Fibroblast of skin of left quadriceps (primary cell): ENCODE results near the gene TMSB4X.
"Not testable (repeated sequence)": the region's sequence is repeated elsewhere in the genome, so short reads cannot be mapped to it uniquely, and the experiment has no call there.

Experiments
- DNase-seq, 2 experiments: peaks; one replicate each; pipeline ENCODE4 v3.0.0-alpha.2; 2013; ENCODE audit warnings: low read depth in 2 of 2

Gene TMSB4X

GRCh38 chrX:12974796-12975669, at the start of gene TMSB4X:
Gene TMSB4X, plus strand, starts transcription at chrX:12975110.
- peak in 1 of 2 experiments; percentile 61 for DNase-seq

DNA sequence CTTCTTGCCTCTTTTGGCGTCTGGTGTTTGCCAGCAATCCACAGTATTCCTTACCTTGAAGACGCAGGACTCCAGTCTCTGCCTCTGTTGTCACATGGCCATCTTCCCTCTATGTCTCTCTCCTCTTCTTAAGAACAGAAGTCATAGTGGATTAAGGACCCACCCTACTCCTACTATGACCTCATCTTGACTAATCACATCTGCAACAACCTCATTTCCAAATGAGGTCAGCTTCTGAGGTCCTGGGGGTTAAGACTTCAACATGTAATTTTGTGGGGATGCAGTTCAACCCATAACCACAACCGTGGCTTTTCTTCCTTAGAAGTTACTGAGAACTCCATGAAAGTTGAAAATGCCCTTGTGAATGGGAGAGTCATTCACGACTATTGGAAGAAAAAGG, 45.2 kb upstream of the TMSB4X start:
- no peak for DNase-seq

DNA sequence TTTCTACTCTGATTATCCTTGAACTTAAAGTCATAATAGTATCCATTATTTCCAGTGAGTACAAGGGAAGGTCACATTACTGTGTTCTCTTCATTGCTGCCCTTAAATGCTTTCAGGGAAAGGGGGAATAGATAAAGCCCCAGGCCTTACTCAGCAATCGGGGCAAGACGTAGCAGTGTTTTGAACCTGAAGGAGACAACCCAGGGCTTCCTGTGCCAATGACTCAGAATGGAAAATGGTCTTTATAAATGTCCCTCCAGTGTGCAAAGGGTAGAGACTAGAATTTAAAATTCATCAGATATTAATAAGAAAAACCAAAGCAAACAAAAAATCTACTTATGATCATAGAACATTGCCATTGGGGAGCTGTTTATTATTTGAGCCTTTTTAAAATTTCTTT, 44.8 kb upstream of the TMSB4X start:
- no peak for DNase-seq

DNA sequence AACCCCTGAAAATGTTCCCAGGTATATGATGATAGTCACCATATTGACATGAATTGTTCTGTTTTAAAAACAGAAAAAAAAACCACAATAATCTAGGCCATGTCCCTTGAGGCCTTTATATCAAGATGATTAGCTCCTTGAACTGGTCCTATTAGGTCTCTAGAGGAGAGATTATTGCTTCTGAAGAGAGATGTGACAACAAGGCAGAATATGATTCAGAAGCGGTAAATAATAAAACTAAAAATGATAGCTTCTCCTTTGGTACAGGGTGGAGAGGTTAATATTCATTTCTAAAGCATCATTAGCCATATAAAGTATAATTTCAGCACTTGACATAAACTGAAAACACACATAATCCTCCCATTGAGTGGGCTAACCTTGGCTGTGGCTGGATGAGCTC, 42.7 kb upstream of the TMSB4X start:
- no peak for DNase-seq

DNA sequence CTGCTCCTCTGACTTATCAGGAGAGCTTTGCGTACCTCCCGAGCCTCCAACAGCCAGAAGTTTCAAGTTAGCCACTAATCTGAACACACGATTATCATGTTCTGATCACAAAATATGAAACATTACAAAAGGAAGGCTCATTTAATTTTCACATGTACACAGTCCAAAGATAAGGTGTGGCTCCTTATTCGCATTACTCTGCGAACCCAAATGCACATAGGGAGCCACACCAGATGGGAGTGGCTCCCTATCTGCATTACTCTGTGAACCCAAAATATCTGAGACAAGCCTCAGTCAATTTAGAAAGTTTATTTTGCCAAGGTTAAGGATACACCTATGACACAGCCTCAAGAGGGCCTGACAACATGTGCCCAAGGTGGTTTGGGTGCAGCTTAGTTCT, 40.1 kb upstream of the TMSB4X start:
- no peak for DNase-seq

- DNase-seq, result no peak
Measured at GRCh38 chrX:12936947-12937346, 38.0 kb upstream of the TMSB4X start.

DNA sequence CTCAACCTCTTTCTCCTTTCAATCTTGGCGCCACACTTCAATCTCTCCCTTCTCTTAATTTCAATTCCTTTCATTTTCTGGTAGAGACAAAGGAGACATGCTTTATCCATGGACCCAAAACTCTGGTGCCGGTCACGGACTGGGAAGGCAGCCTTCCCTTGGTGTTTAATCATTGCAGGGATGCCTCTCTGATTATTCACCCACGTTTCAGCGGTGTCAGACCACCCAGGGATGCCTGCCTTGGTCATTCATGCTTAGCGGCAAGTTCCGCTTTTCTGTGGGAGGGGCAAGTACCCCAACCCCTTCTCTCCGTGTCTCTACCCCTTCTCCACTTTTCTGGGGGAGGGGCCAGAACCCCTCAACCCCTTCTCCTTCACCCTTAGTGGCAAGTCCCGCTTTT, 34.4 kb upstream of the TMSB4X start:
- DNase-seq, result not testable (repeated sequence)

DNA sequence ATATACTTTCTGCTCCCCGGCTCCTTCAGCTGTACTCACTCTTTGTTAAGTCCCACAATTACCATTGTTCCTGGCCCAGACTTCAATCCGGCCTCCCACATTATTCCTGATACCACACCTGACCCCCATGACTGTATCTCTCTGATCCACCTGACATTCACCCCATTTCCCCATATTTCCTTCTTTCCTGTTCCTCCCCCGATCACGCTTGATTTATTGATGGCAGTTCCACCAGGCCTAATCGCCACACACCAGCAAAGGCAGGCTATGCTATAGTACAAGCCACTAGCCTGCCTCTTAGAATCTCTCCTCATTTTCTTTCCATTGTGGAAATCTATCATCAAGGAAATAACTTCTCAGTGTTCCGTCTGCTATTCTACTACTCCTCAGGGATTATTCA, 31.3 kb upstream of the TMSB4X start:
- not testable (repeated sequence) for DNase-seq

DNA sequence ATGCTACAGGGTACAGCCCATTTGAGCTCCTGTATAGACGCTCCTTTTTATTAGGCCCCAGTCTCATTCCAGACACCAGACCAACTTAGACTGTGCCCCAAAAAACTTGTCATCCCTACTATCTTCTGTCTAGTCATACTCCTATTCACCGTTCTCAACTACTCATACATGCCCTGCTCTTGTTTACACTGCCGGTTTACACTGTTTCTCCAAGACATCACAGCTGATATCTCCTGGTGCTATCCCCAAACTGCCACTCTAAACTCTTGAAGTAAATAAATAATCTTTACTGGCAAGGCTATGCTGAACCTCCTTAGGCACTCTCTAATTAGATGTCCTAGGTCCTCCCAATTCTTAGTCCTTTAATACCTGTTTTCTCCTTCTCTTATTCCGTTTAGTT, 30.5 kb upstream of the TMSB4X start:
- DNase-seq, result not testable (repeated sequence)

GRCh38 chrX:12945494-12945893, 29.4 kb upstream of the TMSB4X start:
- no peak for DNase-seq

- DNase-seq, result no peak
Measured at GRCh38 chrX:12946406-12946805, 28.5 kb upstream of the TMSB4X start.

DNA sequence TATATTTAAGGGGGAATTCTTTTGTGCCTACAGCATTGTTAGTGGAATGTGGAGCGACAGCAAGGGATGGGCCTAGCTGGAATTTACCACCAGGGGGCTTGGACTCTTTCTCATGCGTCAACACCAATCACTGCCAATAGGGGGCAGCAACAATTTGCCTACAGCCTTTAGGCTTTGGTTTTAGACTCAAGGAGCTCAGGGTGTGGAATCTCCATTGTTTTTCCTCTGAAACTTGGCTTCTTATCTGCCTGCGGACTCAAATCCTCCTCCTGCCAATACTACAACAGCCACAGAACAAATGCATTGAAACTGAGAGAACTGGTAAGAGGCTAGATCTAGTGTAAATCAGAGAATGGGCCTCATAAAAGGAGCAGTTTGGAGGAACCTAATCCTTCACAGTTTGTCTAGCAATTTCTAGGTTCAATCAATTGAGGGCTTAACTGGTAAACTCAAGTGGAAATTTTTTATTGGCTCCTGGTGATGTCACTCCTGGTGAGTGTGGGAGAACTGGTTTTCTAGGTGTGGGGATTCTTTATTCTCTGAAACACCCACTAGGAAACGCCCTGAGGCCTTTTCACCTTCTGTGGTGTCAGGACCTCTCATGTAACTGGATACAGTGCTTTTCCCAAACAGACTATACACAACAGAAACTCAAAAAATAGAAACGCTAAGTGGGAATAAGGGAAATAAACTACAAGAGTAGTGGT, 27.9 kb upstream of the TMSB4X start:
- DNase-seq, result peak; percentile 76 to 77

GRCh38 chrX:12947545-12948235, 27.2 kb upstream of the TMSB4X start:
- no peak for DNase-seq

GRCh38 chrX:12948495-12948894, 26.4 kb upstream of the TMSB4X start:
- DNase-seq, result no peak

GRCh38 chrX:12949205-12949926, 25.5 kb upstream of the TMSB4X start:
- peak; percentile 82 to 84 for DNase-seq

GRCh38 chrX:12949927-12950656, 24.8 kb upstream of the TMSB4X start:
- peak; percentile 70 to 74 for DNase-seq

GRCh38 chrX:12950851-12951594, 23.9 kb upstream of the TMSB4X start:
- no peak for DNase-seq

DNA sequence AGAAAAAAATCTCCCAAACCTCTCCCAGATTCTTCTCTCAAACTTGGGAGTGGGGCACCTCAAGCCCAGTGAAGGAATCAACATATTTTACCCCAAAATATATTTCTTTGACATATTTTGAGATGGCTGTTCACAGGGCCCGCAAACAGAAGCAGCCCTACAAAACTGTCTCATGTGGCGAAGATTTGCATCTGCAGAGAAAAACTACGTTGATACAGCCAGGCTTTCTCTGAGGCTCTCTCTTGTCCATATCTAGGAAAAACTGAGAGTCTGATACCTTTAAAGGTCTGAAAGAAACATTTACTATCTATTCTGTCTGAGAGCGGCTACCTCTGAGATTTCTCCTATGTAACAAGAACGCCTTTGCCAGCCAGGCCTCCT, 23.3 kb upstream of the TMSB4X start:
- DNase-seq, result no peak

- no peak for DNase-seq
Measured at GRCh38 chrX:12953420-12953819, 21.5 kb upstream of the TMSB4X start.

DNA sequence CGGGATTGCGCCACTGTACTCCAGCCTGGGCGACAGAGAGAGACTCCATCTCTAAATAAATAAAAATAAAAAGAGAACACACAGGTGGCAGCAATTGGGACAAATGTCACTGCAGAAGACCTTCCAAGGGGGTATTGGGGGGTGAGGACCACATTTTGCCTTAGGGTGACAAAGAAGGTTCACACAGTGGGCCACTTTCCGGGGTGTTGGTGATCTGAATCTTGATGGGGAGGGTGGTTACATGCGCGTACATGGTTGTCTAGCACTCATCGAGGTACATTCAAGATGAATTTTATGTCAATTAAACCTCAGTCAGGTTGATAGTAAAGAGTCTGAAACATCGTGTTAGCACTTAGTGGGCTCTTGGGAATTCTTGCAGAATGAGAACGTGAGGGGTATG, 20.5 kb upstream of the TMSB4X start:
- no peak for DNase-seq
